Fibroblast of skin of back (primary cell): ENCODE data around the gene NXPH2.
A peak's percentile ranks its signal among the peaks of the same experiment; 100 is the strongest.
"Not testable (repeated sequence)": the region's sequence is repeated elsewhere in the genome, so short reads cannot be mapped to it uniquely, and the experiment has no call there.

Source experiments
- DNase-seq: peaks from one replicate; pipeline ENCODE4 v3.0.0-alpha.2; 2013

The NXPH2 gene

GRCh38 chr2:138752197-138752956 is 27.8 kb downstream of the NXPH2 start:
- DNase-seq, result peak; percentile 2

- no peak for DNase-seq
Observed at GRCh38 chr2:138744713-138745112, 35.5 kb downstream of the NXPH2 start.

GRCh38 chr2:138742441-138743057 is 37.6 kb downstream of the NXPH2 start:
- no peak for DNase-seq

- no peak for DNase-seq
Observed at GRCh38 chr2:138741851-138742250, 38.3 kb downstream of the NXPH2 start.

- DNase-seq, result not testable (repeated sequence)
Observed at GRCh38 chr2:138737009-138737554, 43.1 kb downstream of the NXPH2 start.

- DNase-seq, result no peak
Observed at GRCh38 chr2:138732651-138733050, 47.5 kb downstream of the NXPH2 start.

GRCh38 chr2:138730497-138731030 is 49.6 kb downstream of the NXPH2 start:
- DNase-seq, result no peak

GRCh38 chr2:138727956-138728355 is 52.2 kb downstream of the NXPH2 start:
- DNase-seq, result no peak

GRCh38 chr2:138726681-138727080 is 53.5 kb downstream of the NXPH2 start:
- DNase-seq, result no peak

GRCh38 chr2:138724729-138725459 is 55.3 kb downstream of the NXPH2 start:
- DNase-seq, result no peak

GRCh38 chr2:138724327-138724726 is 55.9 kb downstream of the NXPH2 start:
- DNase-seq, result no peak

GRCh38 chr2:138723196-138723987 is 56.8 kb downstream of the NXPH2 start:
- DNase-seq, result no peak

GRCh38 chr2:138722316-138722715 is 57.9 kb downstream of the NXPH2 start:
- no peak for DNase-seq

GRCh38 chr2:138720035-138720838 is 60.0 kb downstream of the NXPH2 start:
- DNase-seq, result no peak

GRCh38 chr2:138718405-138718804 is 61.8 kb downstream of the NXPH2 start:
- no peak for DNase-seq

GRCh38 chr2:138716183-138716582 is 64.0 kb downstream of the NXPH2 start:
- no peak for DNase-seq

- DNase-seq, result no peak
Observed at GRCh38 chr2:138713504-138713903, 66.7 kb downstream of the NXPH2 start.

GRCh38 chr2:138713069-138713496 is 67.1 kb downstream of the NXPH2 start:
- no peak for DNase-seq

GRCh38 chr2:138712212-138712979 is 67.8 kb downstream of the NXPH2 start:
- DNase-seq, result peak; percentile 2

GRCh38 chr2:138711812-138712211 is 68.4 kb downstream of the NXPH2 start:
- DNase-seq, result no peak
